OCI-M1 (cell line): Measurements from ENCODE around the gene THBS3.
"Not testable (repeated sequence)": the region's sequence is repeated elsewhere in the genome, so short reads cannot be mapped to it uniquely, and the experiment has no call there.

ENCODE experiments used
- DNase-seq: peaks from one replicate; lab custom pipeline; 2025; lab: John Stamatoyannopoulos, UW

The THBS3 gene

GRCh38 chr1:155233502-155233901 is 25.8 kb upstream of the THBS3 start:
- not testable (repeated sequence) for DNase-seq

- DNase-seq: not testable (repeated sequence)
Measured at GRCh38 chr1:155232001-155232978, 24.6 kb upstream of the THBS3 start.

GRCh38 chr1:155231302-155231701 is 23.6 kb upstream of the THBS3 start:
- DNase-seq: not testable (repeated sequence)

GRCh38 chr1:155228096-155228427 is 20.4 kb upstream of the THBS3 start:
- no peak for DNase-seq

GRCh38 chr1:155227261-155228095 is 19.8 kb upstream of the THBS3 start:
- peak; percentile 100 for DNase-seq

- DNase-seq: peak; percentile 95
Measured at GRCh38 chr1:155226910-155227260, 19.2 kb upstream of the THBS3 start.

GRCh38 chr1:155226188-155226909 is 18.7 kb upstream of the THBS3 start:
- DNase-seq: peak; percentile 97

- DNase-seq: not testable (repeated sequence)
Measured at GRCh38 chr1:155225404-155225759, 17.7 kb upstream of the THBS3 start.

GRCh38 chr1:155223047-155223446 is 15.3 kb upstream of the THBS3 start:
- peak; percentile 65 for DNase-seq

- DNase-seq: not testable (repeated sequence)
Measured at GRCh38 chr1:155220211-155220965, 12.7 kb upstream of the THBS3 start.

- peak; percentile 76 for DNase-seq
Measured at GRCh38 chr1:155219592-155220031, 11.9 kb upstream of the THBS3 start.

- peak; percentile 78 for DNase-seq
Measured at GRCh38 chr1:155218854-155219591, 11.3 kb upstream of the THBS3 start.

GRCh38 chr1:155214702-155215101 is 7.0 kb upstream of the THBS3 start:
- DNase-seq: not testable (repeated sequence)

GRCh38 chr1:155212051-155212440 is 4.3 kb upstream of the THBS3 start:
- not testable (repeated sequence) for DNase-seq

- DNase-seq: not testable (repeated sequence)
Measured at GRCh38 chr1:155211381-155212050, 3.8 kb upstream of the THBS3 start.

- no peak for DNase-seq
Measured at GRCh38 chr1:155210314-155211104, 2.8 kb upstream of the THBS3 start.

- DNase-seq: peak; percentile 67
Measured at GRCh38 chr1:155209312-155209721, 1.6 kb upstream of the THBS3 start.

GRCh38 chr1:155208541-155209311 is 1.0 kb upstream of the THBS3 start, which contains the start of gene MTX1:
MTX1 (plus strand) TSS chr1:155208695; CDS start chr1:155208805, 110 bp downstream.
- DNase-seq: peak; percentile 92
